Lung (tissue), 12 donors: Measurements from ENCODE around the gene DNAH7. TPM values are rescaled to one million over a fixed set of nuclear protein-coding genes. Genes with fewer than 3 reads are reported as not detected.

Experiments used
- ATAC-seq: fragments of 200-7000 bp; cut with Tn5 transposase; one replicate; pipeline ENCODE4 v1.9.1; 2020; ENCODE audit warnings: moderate number of reproducible peaks; ENCODE audit not compliant: insufficient read depth, low FRiP score
- DNase-seq, 3 donors: peaks; one replicate each; pipeline ENCODE4 v3.0.0-alpha.2; 2013 to 2017
- H3K27ac ChIP-seq, 2 donors: one replicate each; pipeline ENCODE4 v1.5.1; 2013; ENCODE audit warnings: mild to moderate bottlenecking in 2 of 2, moderate library complexity in 2 of 2, control low read depth in 1 of 2, inconsistent platforms in 1 of 2, low read depth in 1 of 2, low read length in 1 of 2
- H3K27me3 ChIP-seq, 3 donors: one replicate each; pipeline ENCODE4 v1.5.1; 2013; ENCODE audit warnings: low read length in 2 of 3; ENCODE audit not compliant: control insufficient read depth in 3 of 3, insufficient read depth in 3 of 3
- H3K36me3 ChIP-seq, 4 donors: one replicate each; pipeline ENCODE4 v1.5.1; 2013; ENCODE audit warnings: low read length in 4 of 4, mild to moderate bottlenecking in 1 of 4, moderate library complexity in 1 of 4; ENCODE audit not compliant: control insufficient read depth in 4 of 4, insufficient read depth in 4 of 4
- H3K4me1 ChIP-seq, 5 donors: one replicate each; pipeline ENCODE4 v1.5.1; 2013; ENCODE audit warnings: low read length in 5 of 5, mild to moderate bottlenecking in 2 of 5, moderate library complexity in 1 of 5; ENCODE audit not compliant: control insufficient read depth in 5 of 5, insufficient read depth in 5 of 5
- H3K4me3 ChIP-seq: one replicate; pipeline ENCODE4 v1.5.1; 2013; ENCODE audit warnings: mild to moderate bottlenecking, control low read depth, moderate library complexity
- H3K9ac ChIP-seq, 2 donors: one replicate each; pipeline ENCODE4 v1.5.1; 2013; ENCODE audit warnings: low read length in 2 of 2, control low read depth in 1 of 2; ENCODE audit not compliant: insufficient read depth in 1 of 2
- H3K9me3 ChIP-seq, 4 donors: one replicate each; pipeline ENCODE4 v1.5.1; 2013; ENCODE audit warnings: low read length in 3 of 4, mild to moderate bottlenecking in 1 of 4, moderate library complexity in 1 of 4; ENCODE audit not compliant: control insufficient read depth in 4 of 4, insufficient read depth in 3 of 4
- CTCF ChIP-seq: IDR thresholded peaks from 2 replicates; pipeline ENCODE4 v1.5.1; 2012; ENCODE audit warnings: mild to moderate bottlenecking; ENCODE audit errors: control extremely low read depth, extremely low read depth
- WGBS, 2 donors: extraction: QIAGEN DNeasy Blood & Tissue Kit; methylation state at CpG; one replicate each; pipeline ENCODE4 v1.1.7; 2013; 5-methylcytosine and 5-hydroxymethylcytosine counted together
- polyA plus RNA-seq, 2 donors: library from polyadenylated mRNA; stranded (reverse); fragments of 200-250 nt; gene quantifications; one replicate each; pipeline ENCODE4 v1.2.1, GENCODE V29; 2013
- total RNA-seq, 2 donors: library from RNA; depleted of rRNA in 1 of 2; stranded (reverse); fragments of >200 nt in 1 of 2; gene quantifications; one replicate each; pipeline ENCODE4 v1.2.1, GENCODE V29; 2014 to 2021
- donor health status: control.
- donor health status: control.
- donor health status: Bipolar disorder and iron deficiency.
- donor health status: healthy.
- donor health status: DM: yes; HTN: yes; CAD: no.

DNAH7 gene
- total and polyA plus RNA-seq, 4 donors: 1.9 to 32.9 (median 11.3) TPM

GRCh38 chr2:195959341-195959740, 109.3 kb downstream of the DNAH7 start:
- Histone ChIP-seq H3K9ac (no peak overlapping the region), H3K27ac (no peak overlapping the region), H3K9me3 (no peaks in the 10 kb centered on the region), H3K4me1 (no peaks in the 10 kb centered on the region), H3K4me3 (no peak overlapping the region), H3K27me3 (no peaks in the 10 kb centered on the region), H3K36me3 (no peaks in the 10 kb centered on the region)
- DNase-seq: no peak
- TF ChIP-seq CTCF: no peak
- WGBS, 2 donors: 92 to 97% methylated on average over 2 of the region's 2 CpGs
- ATAC-seq: no peak

DNA sequence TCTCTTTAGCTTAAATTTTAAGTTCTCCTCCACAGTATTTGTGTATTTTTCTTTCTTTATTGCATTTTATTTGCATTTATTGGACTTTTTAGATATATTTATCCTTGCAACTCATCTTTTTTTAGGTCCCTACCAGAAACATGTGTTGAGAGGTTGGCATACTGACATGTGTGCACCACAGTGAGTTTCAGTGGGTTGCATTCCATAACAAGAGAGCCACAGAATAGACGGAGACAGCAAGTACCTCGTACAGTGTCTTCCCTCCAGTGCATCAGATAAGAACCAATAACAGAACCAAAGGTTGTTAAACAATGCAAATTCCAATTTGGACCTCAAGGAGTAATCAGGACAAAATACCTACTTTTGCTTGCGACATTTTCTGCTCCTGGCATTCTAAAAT, 111.9 kb downstream of the DNAH7 start:
- TF ChIP-seq CTCF: no peak
- Histone ChIP-seq H3K36me3 (no peaks in the 10 kb centered on the region), H3K4me3 (no peak overlapping the region)

DNA sequence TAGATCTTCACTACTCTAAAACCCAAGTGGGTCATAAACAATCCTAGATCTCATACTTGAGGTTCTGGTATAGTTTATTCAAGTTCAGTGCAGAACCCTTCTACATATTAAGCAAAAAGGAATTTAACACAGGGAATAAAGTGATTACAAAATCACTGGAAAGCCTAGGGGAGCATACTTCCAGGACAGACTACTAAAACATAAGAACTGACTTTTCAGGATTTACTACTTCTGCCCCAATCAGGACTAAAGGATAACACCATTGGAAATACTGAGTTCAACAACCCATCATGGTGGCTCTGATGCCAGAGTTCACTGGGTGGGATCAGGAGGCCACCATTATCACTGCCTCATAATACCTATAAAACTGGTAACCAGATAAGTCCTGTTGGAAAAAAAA, 123.6 kb downstream of the DNAH7 start:
- no peak for DNase-seq
- no peak for TF ChIP-seq CTCF

More for the DNA sequence above, 111.9 kb downstream of the DNAH7 start:
- Histone ChIP-seq H3K9ac (no peak overlapping the region), H3K4me1 (no peaks in the 10 kb centered on the region), H3K9me3 (no peaks in the 10 kb centered on the region), H3K27ac (no peak overlapping the region), H3K27me3 (no peaks in the 10 kb centered on the region)
- WGBS, 2 donors: 90 to 97% methylated on average over 3 of the region's 3 CpGs
- DNase-seq: no peak
- ATAC-seq: no peak

DNA sequence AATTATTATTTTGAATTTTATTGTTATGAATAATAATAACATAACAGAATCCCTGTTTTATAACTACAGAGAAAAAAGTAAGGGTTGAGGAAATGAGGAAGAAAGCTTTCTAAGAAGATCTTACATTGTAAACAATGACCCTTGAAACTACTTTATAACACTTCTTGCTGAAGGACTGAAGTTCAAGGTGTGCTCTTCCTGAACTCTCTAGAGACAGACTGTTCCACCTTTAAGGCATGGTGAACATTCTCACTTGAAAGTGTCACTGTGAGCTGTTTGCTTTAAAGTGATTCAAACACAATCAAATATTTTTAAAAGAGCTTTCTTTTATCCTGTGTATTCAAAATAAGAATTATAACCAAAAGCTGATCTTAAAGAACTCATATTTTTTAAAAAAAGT, 131.5 kb downstream of the DNAH7 start:
- Histone ChIP-seq H3K4me1 (no peaks in the 10 kb centered on the region), H3K27me3 (no peaks in the 10 kb centered on the region), H3K4me3 (no peak overlapping the region), H3K27ac (no peak overlapping the region), H3K9ac (no peak overlapping the region), H3K9me3 (no peaks in the 10 kb centered on the region), H3K36me3 (no peaks in the 10 kb centered on the region)
- ATAC-seq (no peak), DNase-seq (no peak)
- TF ChIP-seq CTCF: no peak

More for the DNA sequence above, 123.6 kb downstream of the DNAH7 start:
- H3K9ac ChIP-seq: no peak overlapping the region
- ATAC-seq: no peak
- H3K27me3 ChIP-seq: no peaks in the 10 kb centered on the region
- no peaks in the 10 kb centered on the region for H3K9me3 ChIP-seq
- H3K4me3 ChIP-seq: no peak overlapping the region
- no peaks in the 10 kb centered on the region for H3K36me3 ChIP-seq
- no peak overlapping the region for H3K27ac ChIP-seq
- H3K4me1 ChIP-seq: no peaks in the 10 kb centered on the region
